ENCODE measurements around the gene BAZ1B.
"Not testable (repeated sequence)": the region's sequence is repeated elsewhere in the genome, so short reads cannot be mapped to it uniquely, and the experiment has no call there.

DNA sequence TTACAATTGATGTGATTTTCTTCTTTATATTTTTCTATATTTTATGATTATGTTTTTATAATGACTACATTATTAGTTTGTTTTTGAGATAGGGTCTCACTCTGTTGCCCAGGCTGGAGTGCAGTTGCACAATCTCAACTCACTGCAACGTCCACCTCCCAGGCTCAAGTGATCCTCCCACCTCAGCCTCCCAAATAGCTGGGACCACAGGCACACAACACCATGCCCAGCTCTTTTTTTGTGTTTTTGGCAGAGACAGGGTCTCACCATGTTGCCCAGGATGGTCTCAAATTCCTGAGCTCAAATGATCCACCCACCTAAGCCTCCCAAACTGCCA, 4.0 kb upstream of the BAZ1B start:
- TF ChIP-seq POLR2A (IDR thresholded peaks at IDR 0.05), result not testable (repeated sequence)
- TF ChIP-seq, protein P1, sequence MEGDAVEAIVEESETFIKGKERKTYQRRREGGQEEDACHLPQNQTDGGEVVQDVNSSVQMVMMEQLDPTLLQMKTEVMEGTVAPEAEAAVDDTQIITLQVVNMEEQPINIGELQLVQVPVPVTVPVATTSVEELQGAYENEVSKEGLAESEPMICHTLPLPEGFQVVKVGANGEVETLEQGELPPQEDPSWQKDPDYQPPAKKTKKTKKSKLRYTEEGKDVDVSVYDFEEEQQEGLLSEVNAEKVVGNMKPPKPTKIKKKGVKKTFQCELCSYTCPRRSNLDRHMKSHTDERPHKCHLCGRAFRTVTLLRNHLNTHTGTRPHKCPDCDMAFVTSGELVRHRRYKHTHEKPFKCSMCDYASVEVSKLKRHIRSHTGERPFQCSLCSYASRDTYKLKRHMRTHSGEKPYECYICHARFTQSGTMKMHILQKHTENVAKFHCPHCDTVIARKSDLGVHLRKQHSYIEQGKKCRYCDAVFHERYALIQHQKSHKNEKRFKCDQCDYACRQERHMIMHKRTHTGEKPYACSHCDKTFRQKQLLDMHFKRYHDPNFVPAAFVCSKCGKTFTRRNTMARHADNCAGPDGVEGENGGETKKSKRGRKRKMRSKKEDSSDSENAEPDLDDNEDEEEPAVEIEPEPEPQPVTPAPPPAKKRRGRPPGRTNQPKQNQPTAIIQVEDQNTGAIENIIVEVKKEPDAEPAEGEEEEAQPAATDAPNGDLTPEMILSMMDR (IDR thresholded peaks at IDR 0.05), result not testable (repeated sequence)
